GM23338 (cell line): ENCODE measurements around the gene ZNF333. TPM values are rescaled to one million over a fixed set of nuclear protein-coding genes. Genes with fewer than 3 reads are reported as not detected.

Source experiments
- ATAC-seq: fragments of 200-7000 bp; cut with Tn5 transposase; 3 replicates; pipeline ENCODE4 v1.9.1; 2020
- DNase-seq: peaks from one replicate; pipeline ENCODE4 v3.0.0-alpha.2; 2015; ENCODE audit warnings: low spot score
- H2AFZ ChIP-seq: fragments of 200-600 bp; sonication (generic); 2 replicates; pipeline ENCODE4 v1.8.0; 2016; ENCODE audit warnings: antibody characterized with exemption, mild to moderate bottlenecking, moderate library complexity
- H3F3A ChIP-seq: fragments of 200-600 bp; sonication (generic); replicated peaks from 2 replicates; pipeline ENCODE4 v1.8.0; 2017; ENCODE audit warnings: antibody characterized with exemption, mixed run types, low read depth
- H3K27ac ChIP-seq: fragments of 200-600 bp; sonication (generic); 2 replicates; pipeline ENCODE4 v1.6.1; 2016; ENCODE audit warnings: low read depth
- H3K27me3 ChIP-seq: fragments of 200-600 bp; sonication (generic); 2 replicates; pipeline ENCODE4 v1.8.0; 2016; ENCODE audit warnings: mild to moderate bottlenecking, mixed run types, moderate library complexity; ENCODE audit not compliant: insufficient read depth
- H3K36me3 ChIP-seq: fragments of 200-600 bp; sonication (generic); 2 replicates; pipeline ENCODE4 v1.8.0; 2016; ENCODE audit warnings: mild to moderate bottlenecking; ENCODE audit not compliant: insufficient read depth
- H3K4me1 ChIP-seq: fragments of 200-600 bp; sonication (generic); 2 replicates; pipeline ENCODE4 v1.8.0; 2016; ENCODE audit warnings: mild to moderate bottlenecking, moderate library complexity; ENCODE audit not compliant: insufficient read depth
- H3K4me2 ChIP-seq: fragments of 200-600 bp; sonication (generic); 2 replicates; pipeline ENCODE4 v1.7.1; 2017; ENCODE audit warnings: mixed run types
- H3K4me3 ChIP-seq: fragments of 200-600 bp; sonication (generic); 2 replicates; pipeline ENCODE4 v1.6.1; 2016; ENCODE audit warnings: mixed run types
- H3K79me2 ChIP-seq: fragments of 200-600 bp; sonication (generic); replicated peaks from 2 replicates; pipeline ENCODE4 v1.8.0; 2017; ENCODE audit warnings: mild to moderate bottlenecking; ENCODE audit not compliant: insufficient read depth
- H3K9me2 ChIP-seq: fragments of 200-600 bp; sonication (generic); 2 replicates; pipeline ENCODE4 v1.8.0; 2017; ENCODE audit not compliant: insufficient read depth
- H4K20me1 ChIP-seq: fragments of 200-600 bp; sonication (generic); replicated peaks from 2 replicates; pipeline ENCODE4 v1.8.0; 2017; ENCODE audit warnings: mild to moderate bottlenecking; ENCODE audit not compliant: insufficient read depth
- H3K27ac Mint-ChIP-seq: 2 replicates; pipeline ENCODE4 v1.8.0; 2020; ENCODE audit warnings: inconsistent platforms, mild to moderate bottlenecking, moderate library complexity, mixed read lengths
- H3K27me3 Mint-ChIP-seq: 3 replicates; pipeline ENCODE4 v1.8.0; 2022; ENCODE audit warnings: low read depth, mild to moderate bottlenecking, moderate library complexity, mixed read lengths, inconsistent platforms; ENCODE audit not compliant: insufficient read depth, poor library complexity
- H3K36me3 Mint-ChIP-seq: 3 replicates; pipeline ENCODE4 v1.8.0; 2021; ENCODE audit warnings: low read depth, mild to moderate bottlenecking, inconsistent platforms, moderate library complexity, mixed read lengths
- H3K4me1 Mint-ChIP-seq: 3 replicates; pipeline ENCODE4 v1.8.0; 2020; ENCODE audit warnings: mild to moderate bottlenecking, inconsistent platforms, mixed read lengths
- H3K4me3 Mint-ChIP-seq: 3 replicates; pipeline ENCODE4 v1.8.0; 2021; ENCODE audit warnings: moderate library complexity, mild to moderate bottlenecking, inconsistent platforms, mixed read lengths
- H3K9me3 Mint-ChIP-seq: 3 replicates; pipeline ENCODE4 v1.8.0; 2020; ENCODE audit warnings: moderate library complexity, mild to moderate bottlenecking, inconsistent platforms, mixed read lengths
- CREB1 ChIP-seq: fragments of 250-450 bp; sonication (Bioruptor Pico); IDR thresholded peaks from 2 replicates; pipeline ENCODE4 v1.5.0; 2020; ENCODE audit warnings: low read depth, mild to moderate bottlenecking, moderate library complexity
- CTCF ChIP-seq, 2 experiments: fragments of 200-600 bp in 1 of 2; sonication (generic) in 1 of 2; conservative IDR thresholded peaks; 2 replicates each; pipeline versions ENCODE4 v1.5.1 to v1.6.1; 2016 to 2017; ENCODE audit warnings: antibody characterized with exemption in 2 of 2, low read depth in 2 of 2, mild to moderate bottlenecking in 2 of 2, moderate library complexity in 1 of 2
- ETS1 ChIP-seq: IDR thresholded peaks from 2 replicates; pipeline ENCODE4 v1.6.1; 2016; ENCODE audit warnings: antibody characterized with exemption
- EZH2 ChIP-seq: fragments of 200-600 bp; sonication (generic); IDR thresholded peaks from one replicate; pipeline ENCODE4 v1.8.0; 2017; ENCODE audit warnings: antibody characterized with exemption, mild to moderate bottlenecking, low read depth; ENCODE audit not compliant: unreplicated experiment
- EZH2phosphoT487 ChIP-seq: fragments of 200-600 bp; sonication (generic); IDR thresholded peaks from one replicate; pipeline ENCODE4 v1.8.1; 2018; ENCODE audit warnings: antibody characterized with exemption; ENCODE audit not compliant: unreplicated experiment
- JUNB ChIP-seq: IDR thresholded peaks from one replicate; pipeline ENCODE4 v1.6.1; 2016; ENCODE audit warnings: antibody characterized with exemption; ENCODE audit not compliant: unreplicated experiment
- NANOG ChIP-seq: IDR thresholded peaks from 2 replicates; pipeline ENCODE4 v1.6.1; 2016; ENCODE audit warnings: antibody characterized with exemption, borderline replicate concordance
- POLR2AphosphoS5 ChIP-seq: IDR thresholded peaks from 2 replicates; pipeline ENCODE4 v1.6.1; 2016; ENCODE audit warnings: antibody characterized with exemption, low read depth
- REST ChIP-seq: IDR thresholded peaks from one replicate; pipeline ENCODE4 v1.6.1; 2018; ENCODE audit warnings: antibody characterized with exemption; ENCODE audit not compliant: unreplicated experiment
- STAT1 ChIP-seq: IDR thresholded peaks from one replicate; pipeline ENCODE4 v1.6.1; 2016; ENCODE audit warnings: antibody characterized with exemption; ENCODE audit not compliant: unreplicated experiment
- ZNF114 ChIP-seq: fragments of 250-450 bp; sonication (Bioruptor Pico); IDR thresholded peaks from 2 replicates; pipeline ENCODE4 v1.5.0; 2020; ENCODE audit warnings: mild to moderate bottlenecking, moderate library complexity
- ZNF462 ChIP-seq: fragments of 250-450 bp; sonication (Bioruptor Pico); IDR thresholded peaks from 2 replicates; pipeline ENCODE4 v1.5.0; 2020; ENCODE audit warnings: mild to moderate bottlenecking, moderate library complexity
- polyA plus RNA-seq: library from polyadenylated mRNA; unstranded; fragments of >200 nt; fragmentation: Nextera tagmentation; extraction: Ambion mirVana; gene quantifications from 2 replicates; pipeline ENCODE4 v1.2.1, GENCODE V29; 2016
- total RNA-seq: library from RNA; depleted of rRNA; stranded (reverse); fragments of >200 nt; shearing (Covaris generic); gene quantifications from 2 replicates; pipeline ENCODE4 v1.2.3, GENCODE V29; 2014

Gene ZNF333
- total and polyA plus RNA-seq, 2 experiments from 2014 or later: 7.2 to 21.6 TPM

GRCh38 chr19:14704450-14704849 lies 14.6 kb downstream of the ZNF333 start:
- no peak overlapping the region for H3K4me3 ChIP-seq
- no peaks in the 10 kb centered on the region for H3K4me1 ChIP-seq
- Mint-ChIP-seq H3K27ac (no peak overlapping the region), H3K9me3 (peaks cover 32% of the 10 kb centered on the region), H3K27me3 (peaks cover 5% of the 10 kb centered on the region), H3K36me3 (peaks cover 88% of the 10 kb centered on the region), H3K4me3 (no peak overlapping the region), H3K4me1 (no peaks in the 10 kb centered on the region)
- no peak for TF ChIP-seq CREB1 (CRISPR knock-in tag)
- TF ChIP-seq REST: no peak
- TF ChIP-seq NANOG: no peak
- no peak for TF ChIP-seq JUNB
- no peak for TF ChIP-seq EZH2phosphoT487
- TF ChIP-seq ETS1: no peak
- TF ChIP-seq ZNF114 (CRISPR knock-in tag): no peak
- TF ChIP-seq STAT1: no peak
- TF ChIP-seq EZH2: no peak
- TF ChIP-seq POLR2AphosphoS5: no peak
- TF ChIP-seq CTCF (conservative IDR thresholded peaks at IDR 0.05; ENCODE audit: low read depth in 2 of 2): no peak
- no peak for TF ChIP-seq ZNF462 (CRISPR knock-in tag)
- DNase-seq (no peak), ATAC-seq (no peak)
- H3K27ac ChIP-seq: no peak overlapping the region
- no peaks in the 10 kb centered on the region for H4K20me1 ChIP-seq
- no peaks in the 10 kb centered on the region for H3F3A ChIP-seq
- H2AFZ ChIP-seq: no peak overlapping the region
- no peaks in the 10 kb centered on the region for H3K9me2 ChIP-seq
- H3K79me2 ChIP-seq: no peaks in the 10 kb centered on the region
- no peaks in the 10 kb centered on the region for H3K27me3 ChIP-seq
- H3K4me2 ChIP-seq: no peak overlapping the region
- H3K36me3 ChIP-seq: peaks cover 13% of the 10 kb centered on the region; the same call in 1 of the 2 replicates
